HUES48 (cell line): ENCODE results near the gene IPO4.
"Not testable (repeated sequence)": the region's sequence is repeated elsewhere in the genome, so short reads cannot be mapped to it uniquely, and the experiment has no call there.

Source experiments
- H3K27ac ChIP-seq: one replicate; pipeline ENCODE4 v1.7.0; 2013; ENCODE audit warnings: low read depth, low read length, inconsistent platforms
- H3K27me3 ChIP-seq: 2 replicates; pipeline ENCODE4 v1.6.1; 2013; ENCODE audit warnings: mild to moderate bottlenecking, low read length; ENCODE audit not compliant: control insufficient read depth, insufficient read depth
- H3K36me3 ChIP-seq: 2 replicates; pipeline ENCODE4 v1.6.1; 2013; ENCODE audit warnings: low read length; ENCODE audit not compliant: control insufficient read depth, insufficient read depth
- H3K4me1 ChIP-seq: 2 replicates; pipeline ENCODE4 v1.6.1; 2013; ENCODE audit warnings: mild to moderate bottlenecking, low read length; ENCODE audit not compliant: control insufficient read depth, insufficient read depth
- H3K4me3 ChIP-seq: 2 replicates; pipeline ENCODE4 v1.5.1; 2013; ENCODE audit warnings: mild to moderate bottlenecking, low read depth, low read length
- H3K9ac ChIP-seq: 2 replicates; pipeline ENCODE4 v1.6.1; 2013; ENCODE audit warnings: mild to moderate bottlenecking, low read depth, low read length, moderate library complexity
- H3K9me3 ChIP-seq: 2 replicates; pipeline ENCODE4 v1.6.1; 2013; ENCODE audit warnings: low read length; ENCODE audit not compliant: control insufficient read depth, insufficient read depth

Gene IPO4

GRCh38 chr14:24213866-24214662 is 25.4 kb upstream of the IPO4 start:
- peaks cover 5% of the 10 kb centered on the region for H3K4me1 ChIP-seq
- H3K4me3 ChIP-seq: peak overlapping the region; percentile 77
- no peaks in the 10 kb centered on the region for H3K9me3 ChIP-seq
- no peaks in the 10 kb centered on the region for H3K27me3 ChIP-seq
- peak overlapping the region; percentile 99 for H3K27ac ChIP-seq
- 0 out of 2 replicates have a peak overlapping the region, but pooled peaks have one; percentile 32 for H3K9ac ChIP-seq
- H3K36me3 ChIP-seq: peaks cover 44% of the 10 kb centered on the region

- Histone ChIP-seq H3K9me3 (no peaks in the 10 kb centered on the region), H3K4me3 (peak within 1 kb of the TSS; percentile 77), H3K4me1 (peaks cover 5% of the 10 kb centered on the region), H3K27ac (peak within 1 kb of the TSS; percentile 99), H3K9ac (peak within 1 kb of the TSS; percentile 89), H3K36me3 (peaks cover 47% of the 10 kb centered on the region), H3K27me3 (no peaks in the 10 kb centered on the region)
These were observed 24.6 kb upstream of the IPO4 start, which contains the start of gene CHMP4A for GRCh38 chr14:24212924-24213865. Gene CHMP4A, minus strand, starts transcription at chr14:24213488. Its CDS starts 49 bp downstream, at chr14:24213439.

- Histone ChIP-seq H3K9me3 (no peaks in the 10 kb centered on the region), H3K4me3 (no peak overlapping the region), H3K27me3 (no peaks in the 10 kb centered on the region), H3K4me1 (peaks cover 5% of the 10 kb centered on the region), H3K36me3 (peaks cover 52% of the 10 kb centered on the region), H3K9ac (no peak overlapping the region), H3K27ac (no peak overlapping the region)
These were observed 22.7 kb upstream of the IPO4 start for GRCh38 chr14:24211311-24211710.

- Histone ChIP-seq H3K9ac (no peak overlapping the region), H3K36me3 (peaks cover 59% of the 10 kb centered on the region), H3K4me1 (peaks cover 6% of the 10 kb centered on the region), H3K4me3 (no peak overlapping the region), H3K9me3 (no peaks in the 10 kb centered on the region), H3K27ac (no peak overlapping the region), H3K27me3 (no peaks in the 10 kb centered on the region)
These were observed 19.0 kb upstream of the IPO4 start for GRCh38 chr14:24207625-24208024.

GRCh38 chr14:24207104-24207551 is 18.5 kb upstream of the IPO4 start:
- Histone ChIP-seq H3K36me3 (peaks cover 59% of the 10 kb centered on the region), H3K4me1 (peaks cover 6% of the 10 kb centered on the region), H3K9me3 (no peaks in the 10 kb centered on the region), H3K9ac (no peak overlapping the region), H3K27ac (no peak overlapping the region), H3K4me3 (no peak overlapping the region), H3K27me3 (no peaks in the 10 kb centered on the region)

GRCh38 chr14:24206260-24207103 is 17.9 kb upstream of the IPO4 start:
- H3K4me3 ChIP-seq: no peak overlapping the region
- H3K9me3 ChIP-seq: peaks cover 4% of the 10 kb centered on the region; the same call in 1 of the 2 replicates
- peaks cover 61% of the 10 kb centered on the region for H3K36me3 ChIP-seq
- H3K4me1 ChIP-seq: peaks cover 6% of the 10 kb centered on the region
- H3K27me3 ChIP-seq: no peaks in the 10 kb centered on the region
- H3K9ac ChIP-seq: no peak overlapping the region
- H3K27ac ChIP-seq: no peak overlapping the region

- H3K9ac ChIP-seq: no peak overlapping the region
- H3K27ac ChIP-seq: no peak overlapping the region
- H3K27me3 ChIP-seq: no peaks in the 10 kb centered on the region
- no peak overlapping the region for H3K4me3 ChIP-seq
- H3K9me3 ChIP-seq: peaks cover 7% of the 10 kb centered on the region; the same call in 1 of the 2 replicates
- H3K4me1 ChIP-seq: peaks cover 6% of the 10 kb centered on the region
- peaks cover 43% of the 10 kb centered on the region for H3K36me3 ChIP-seq
These were observed 15.8 kb upstream of the IPO4 start for GRCh38 chr14:24204163-24205146.

GRCh38 chr14:24203249-24203886 is 14.8 kb upstream of the IPO4 start:
- H3K27me3 ChIP-seq, H3K4me1 ChIP-seq, H3K9ac ChIP-seq, H3K9me3 ChIP-seq: not testable (repeated sequence)
- Histone ChIP-seq H3K36me3 (peaks cover 35% of the 10 kb centered on the region), H3K27ac (peak overlapping the region; percentile 83), H3K4me3 (peak overlapping the region; percentile 35)

GRCh38 chr14:24202538-24202937 is 13.9 kb upstream of the IPO4 start:
- Histone ChIP-seq H3K36me3 (peaks cover 27% of the 10 kb centered on the region), H3K27ac (peak overlapping the region; percentile 83), H3K4me3 (peak overlapping the region; percentile 37; the same call in 1 of the 2 replicates)
- H3K9ac ChIP-seq, H3K4me1 ChIP-seq, H3K9me3 ChIP-seq, H3K27me3 ChIP-seq: not testable (repeated sequence)
